GM18517 (cell line): ENCODE results near the gene KMT2E.

ENCODE experiments used
- ATAC-seq: cut with Tn5 transposase; IDR thresholded peaks from one replicate; pipeline ENCODE4 v1.9.1; 2021; ENCODE audit warnings: mild to moderate bottlenecking, moderate library complexity; ENCODE audit not compliant: unreplicated experiment

The KMT2E gene

DNA sequence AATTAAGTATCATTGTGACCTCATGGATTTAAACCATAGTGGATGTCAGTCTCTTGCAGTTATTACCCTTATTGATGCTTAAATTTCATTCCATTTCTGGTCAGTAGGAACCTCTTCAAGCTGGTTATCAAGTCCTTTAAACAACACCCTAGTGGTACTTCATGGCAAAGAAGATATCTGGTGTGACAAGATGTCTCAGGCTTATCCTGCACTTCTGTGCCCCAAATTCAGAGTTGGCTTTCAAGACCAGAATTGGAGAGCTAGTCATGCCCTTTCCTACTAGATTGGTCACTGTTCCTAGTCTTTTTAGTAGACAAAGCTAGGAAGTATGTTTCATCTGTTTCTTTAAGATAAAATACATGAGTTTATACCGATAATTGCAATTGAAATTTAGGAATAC, 54.9 kb downstream of the KMT2E start:
- ATAC-seq = no peak

DNA sequence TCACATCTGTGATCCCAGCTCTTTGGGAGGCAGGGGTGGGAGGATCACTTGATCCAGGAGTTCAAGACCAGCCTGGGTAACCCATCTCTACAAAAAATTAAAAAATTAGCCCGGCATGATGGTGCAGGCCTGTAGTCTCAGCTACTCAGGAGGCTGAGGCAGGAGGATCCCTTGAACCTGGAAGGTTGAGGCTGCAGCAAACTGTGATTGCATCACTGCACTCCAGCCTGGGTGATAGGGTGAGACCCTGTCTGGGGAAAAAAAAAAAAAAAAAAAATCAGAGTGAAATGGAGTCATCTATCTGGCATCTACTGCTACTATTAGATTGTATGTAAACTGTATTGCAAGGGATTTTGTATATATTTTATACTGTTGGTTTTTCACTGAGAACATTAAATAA, 59.1 kb downstream of the KMT2E start:
- no peak for ATAC-seq

DNA sequence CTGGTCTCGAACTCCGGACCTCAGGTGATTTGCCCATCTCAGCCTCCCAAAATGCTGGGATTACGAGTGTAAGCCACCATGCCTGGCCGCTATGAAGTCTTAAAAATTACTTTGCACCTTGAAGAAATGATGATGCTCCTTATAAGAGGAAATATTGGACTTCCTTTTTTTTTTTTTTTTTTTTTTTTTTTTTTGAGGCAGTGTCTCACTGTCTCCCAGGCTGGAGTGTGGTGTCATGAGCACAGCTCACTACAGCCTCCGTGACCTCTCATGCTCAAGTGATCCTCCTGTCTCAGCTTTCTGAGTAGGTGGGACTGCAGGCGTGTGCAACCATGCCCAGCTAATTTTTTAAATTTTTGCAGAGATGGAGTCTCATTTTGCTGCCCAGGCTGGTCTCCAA, 65.3 kb downstream of the KMT2E start:
- no peak for ATAC-seq

DNA sequence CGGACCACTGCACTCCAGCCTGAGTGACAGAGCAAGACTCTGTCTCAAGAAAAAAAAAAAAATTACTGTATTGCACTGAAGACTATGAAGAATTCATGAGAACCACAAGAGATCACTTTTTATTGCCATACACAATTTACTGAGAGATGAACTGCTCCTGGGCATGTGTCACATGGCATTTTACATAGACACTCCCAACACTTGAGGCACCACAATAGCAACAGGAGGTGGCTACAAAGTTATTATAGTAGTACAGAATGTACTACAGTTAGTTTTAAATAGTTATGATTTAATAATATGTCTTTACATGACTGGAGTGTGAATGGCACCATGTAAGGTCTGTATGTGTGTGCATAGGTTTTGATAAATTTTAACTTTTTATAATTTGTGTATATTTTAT, 70.6 kb downstream of the KMT2E start:
- no peak for ATAC-seq

DNA sequence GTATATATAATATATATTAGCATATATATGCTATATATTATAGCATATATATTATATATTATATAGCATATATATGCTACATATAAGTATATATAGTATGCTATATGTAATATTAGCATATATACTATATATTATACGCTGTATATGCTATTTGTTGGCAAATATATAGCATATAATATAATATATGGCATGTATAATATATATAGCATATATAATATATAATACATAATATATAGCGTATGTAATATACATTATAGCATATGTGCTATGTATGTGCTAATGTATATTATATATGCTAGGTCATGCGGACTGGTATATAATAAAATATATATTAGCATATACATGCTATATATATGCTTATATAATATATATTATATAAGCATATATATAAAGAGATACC, 72.8 kb downstream of the KMT2E start:
- no peak for ATAC-seq

DNA sequence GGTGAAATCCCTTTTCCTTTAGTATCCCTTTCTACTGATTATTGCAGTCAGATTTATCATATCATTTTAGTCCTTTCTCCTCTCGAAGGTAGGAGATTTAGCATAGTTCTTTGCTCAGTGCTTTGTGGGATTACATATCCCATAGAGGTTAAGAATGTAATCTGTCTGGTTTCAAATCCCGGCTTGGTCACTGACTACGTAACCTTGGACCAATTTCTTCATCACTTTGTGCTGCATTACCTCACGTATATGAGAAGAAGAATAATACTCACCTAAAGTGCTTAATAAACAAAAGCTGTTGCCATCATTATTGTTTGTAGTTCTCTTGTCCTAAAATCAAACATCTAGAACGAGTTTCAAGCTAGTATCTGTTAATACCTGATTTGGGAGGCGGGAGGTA, 74.0 kb downstream of the KMT2E start:
- ATAC-seq = no peak

DNA sequence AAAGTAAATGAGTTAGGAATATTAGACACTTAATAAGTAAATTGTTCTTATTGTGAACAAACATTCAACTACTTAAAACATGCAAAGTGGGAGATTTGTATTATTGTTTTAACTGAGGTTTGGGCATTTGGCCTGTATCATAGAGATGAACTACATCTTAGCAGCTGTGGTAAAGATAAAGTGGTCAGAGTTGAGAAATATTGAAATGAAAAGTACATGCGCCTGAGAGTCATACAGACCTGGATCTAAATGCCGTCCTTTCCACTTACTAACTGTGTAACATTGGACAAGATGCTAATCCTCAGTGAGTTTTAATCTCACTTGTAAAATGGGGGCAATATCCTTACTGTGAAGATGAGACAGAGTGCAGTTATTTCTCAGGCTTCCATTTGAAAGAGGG, 74.5 kb downstream of the KMT2E start:
- no peak for ATAC-seq

DNA sequence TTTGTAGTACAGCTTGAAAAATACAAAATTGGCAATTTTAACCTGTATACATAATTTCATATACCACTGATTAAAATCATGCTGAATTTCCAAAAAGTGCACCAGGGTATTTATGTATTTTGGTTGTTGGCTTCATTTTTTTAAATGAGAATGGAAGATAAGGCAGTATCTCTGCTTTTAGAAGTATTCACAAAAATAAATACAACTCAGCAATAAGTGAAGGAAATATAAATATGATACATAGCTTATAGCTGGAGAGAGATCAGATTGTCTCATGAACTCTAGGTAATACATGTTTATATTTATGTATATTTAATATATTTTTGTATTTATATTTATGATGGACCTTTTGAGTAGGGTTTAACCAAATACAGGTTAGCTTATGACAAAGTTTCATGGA, 81.0 kb downstream of the KMT2E start:
- no peak for ATAC-seq

DNA sequence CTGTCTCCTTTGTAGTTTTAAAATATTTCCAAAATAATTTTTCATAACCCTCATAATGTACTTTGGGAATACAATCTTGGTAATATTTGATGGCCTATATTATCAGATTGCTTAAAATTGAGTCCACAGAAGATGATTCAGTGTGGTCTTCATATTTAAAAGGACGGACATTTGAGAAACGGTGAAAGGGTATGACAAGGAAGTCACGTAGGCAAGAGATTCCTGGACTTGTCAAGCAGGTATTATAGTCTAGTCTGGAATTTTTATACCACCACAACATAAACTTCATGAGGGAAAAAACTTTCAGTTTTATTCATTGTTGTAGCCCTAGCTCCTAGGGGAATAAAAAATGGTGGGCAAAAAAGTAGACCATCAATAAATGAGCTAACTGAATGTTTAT, 82.3 kb downstream of the KMT2E start:
- ATAC-seq = no peak

DNA sequence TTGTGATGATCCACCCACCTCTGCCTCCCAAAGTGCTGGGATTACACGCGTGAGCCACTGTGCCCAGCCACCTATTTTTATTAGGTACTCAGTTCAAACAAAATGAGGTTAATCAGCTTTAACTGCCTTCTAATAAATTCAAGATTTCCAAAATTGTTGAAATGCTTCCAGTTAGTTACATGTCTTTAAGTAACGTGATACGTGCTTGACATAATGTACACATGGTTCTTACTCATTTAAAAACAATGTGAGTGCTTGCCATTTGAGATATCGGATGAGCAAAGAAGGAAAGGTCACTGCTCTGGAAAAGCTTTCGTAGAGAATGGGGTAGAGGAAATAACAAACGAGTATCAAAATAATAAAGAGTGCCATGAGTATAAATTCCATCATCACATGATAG, 83.6 kb downstream of the KMT2E start:
- ATAC-seq = no peak

DNA sequence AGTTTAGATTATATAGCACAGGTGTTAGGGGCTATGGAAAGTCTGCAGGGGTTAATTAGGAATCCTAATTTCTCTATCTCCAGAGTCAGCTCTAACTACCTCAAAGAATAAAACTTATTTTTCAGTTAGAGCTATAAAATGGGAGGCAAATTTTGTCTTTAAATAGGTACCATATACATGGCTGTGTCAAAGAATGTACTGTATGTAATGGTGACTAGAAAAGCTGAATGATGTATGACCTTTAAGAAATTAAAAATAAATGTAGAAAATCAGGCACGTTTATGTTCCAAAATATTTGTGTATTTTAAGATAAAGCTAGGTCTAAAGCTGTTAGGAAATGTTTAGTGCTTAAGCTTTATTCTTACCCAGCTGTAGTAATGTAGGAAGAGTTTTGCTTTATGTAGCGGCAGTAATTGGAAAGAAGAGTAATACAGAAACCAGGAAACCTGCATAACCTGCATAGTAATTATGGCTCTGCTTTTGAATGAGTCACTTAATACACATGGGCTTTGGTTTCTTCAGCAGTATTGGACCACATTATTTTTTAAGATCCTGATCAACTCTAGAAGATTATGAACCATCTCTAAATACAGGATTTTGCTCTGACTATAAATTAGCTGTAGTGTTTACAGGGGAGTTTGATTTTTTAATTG, 85.0 kb downstream of the KMT2E start:
- ATAC-seq = peak; percentile 60

DNA sequence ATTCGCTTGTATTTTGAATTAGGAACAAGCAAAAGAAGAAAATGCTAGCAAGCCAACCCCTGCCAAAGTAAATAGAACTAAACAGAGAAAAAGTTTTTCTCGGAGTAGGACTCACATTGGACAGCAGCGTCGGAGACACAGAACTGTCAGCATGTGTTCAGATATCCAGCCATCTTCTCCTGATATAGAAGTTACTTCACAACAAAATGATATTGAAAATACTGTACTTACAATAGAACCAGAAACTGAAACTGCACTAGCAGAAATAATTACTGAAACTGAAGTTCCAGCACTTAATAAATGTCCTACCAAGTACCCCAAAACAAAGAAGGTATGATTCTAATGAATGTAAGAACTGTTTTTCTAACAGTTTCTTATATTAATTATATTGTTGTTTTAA, 87.9 kb downstream of the KMT2E start:
- ATAC-seq = peak; percentile 57

DNA sequence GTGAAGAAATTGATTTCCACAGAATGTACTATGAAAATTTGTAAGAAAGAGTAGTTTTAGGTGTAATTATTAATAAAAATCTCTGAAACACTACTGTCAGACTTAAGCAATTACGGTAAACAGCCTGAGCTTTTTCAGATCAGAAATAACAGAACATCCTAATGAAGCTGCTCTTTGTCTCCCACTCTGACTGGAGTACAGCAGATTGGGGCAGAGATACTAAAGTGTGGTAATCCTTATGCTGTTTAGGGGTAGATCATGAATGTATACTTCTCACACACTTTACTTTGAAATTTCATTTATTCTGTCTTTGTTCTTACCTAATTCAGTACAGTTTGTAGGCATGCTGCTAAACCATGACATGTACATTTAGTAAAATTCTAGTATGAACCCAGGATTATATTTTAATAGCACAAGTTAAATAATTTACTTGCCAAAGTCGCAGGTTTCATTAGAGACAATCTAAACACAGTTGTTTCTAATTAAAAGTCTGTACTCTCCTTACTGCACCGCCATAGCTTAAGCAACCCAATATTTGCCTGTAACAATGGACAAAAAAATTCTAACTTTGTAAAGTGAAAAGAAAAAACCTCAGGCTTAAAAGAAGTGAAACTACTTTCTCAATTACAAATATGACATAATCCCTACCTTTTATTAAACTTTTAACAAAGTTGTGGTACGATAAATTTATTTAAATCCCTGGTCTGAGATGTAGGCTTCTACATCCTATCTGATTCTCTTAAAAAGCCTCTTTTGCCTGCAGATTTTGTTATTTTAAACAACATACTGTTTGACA, 88.8 kb downstream of the KMT2E start:
- ATAC-seq = no peak

DNA sequence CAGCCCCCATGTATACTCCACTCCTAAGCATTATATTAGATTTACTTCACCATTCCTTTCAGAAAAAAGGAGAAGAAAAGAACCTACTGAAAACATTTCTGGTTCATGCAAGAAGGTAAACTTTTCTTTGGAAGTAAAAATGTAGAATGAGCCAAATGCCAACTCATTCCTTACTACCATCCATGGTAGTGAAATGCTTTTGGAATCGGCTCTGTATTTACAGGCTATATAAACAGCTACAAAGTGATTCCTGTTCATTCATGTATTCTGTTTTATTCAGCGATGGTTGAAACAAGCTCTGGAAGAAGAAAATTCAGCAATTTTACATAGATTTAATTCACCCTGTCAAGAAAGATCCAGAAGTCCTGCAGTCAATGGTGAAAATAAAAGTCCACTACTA, 91.6 kb downstream of the KMT2E start:
- no peak for ATAC-seq

DNA sequence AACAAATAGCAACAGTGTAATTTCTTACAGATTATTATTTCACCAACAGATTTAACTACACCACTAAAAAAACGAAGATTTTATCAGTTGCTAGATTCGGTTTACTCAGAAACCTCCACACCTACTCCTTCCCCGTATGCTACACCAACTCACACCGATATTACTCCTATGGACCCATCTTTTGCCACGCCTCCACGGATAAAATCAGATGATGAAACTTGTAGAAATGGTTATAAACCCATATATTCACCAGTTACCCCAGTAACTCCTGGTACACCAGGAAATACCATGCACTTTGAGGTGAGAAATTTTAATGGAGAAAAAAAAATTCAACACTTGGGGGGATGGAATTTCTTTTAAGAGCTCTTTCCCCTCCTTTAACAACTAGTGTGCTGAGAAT, 92.5 kb downstream of the KMT2E start:
- no peak for ATAC-seq

DNA sequence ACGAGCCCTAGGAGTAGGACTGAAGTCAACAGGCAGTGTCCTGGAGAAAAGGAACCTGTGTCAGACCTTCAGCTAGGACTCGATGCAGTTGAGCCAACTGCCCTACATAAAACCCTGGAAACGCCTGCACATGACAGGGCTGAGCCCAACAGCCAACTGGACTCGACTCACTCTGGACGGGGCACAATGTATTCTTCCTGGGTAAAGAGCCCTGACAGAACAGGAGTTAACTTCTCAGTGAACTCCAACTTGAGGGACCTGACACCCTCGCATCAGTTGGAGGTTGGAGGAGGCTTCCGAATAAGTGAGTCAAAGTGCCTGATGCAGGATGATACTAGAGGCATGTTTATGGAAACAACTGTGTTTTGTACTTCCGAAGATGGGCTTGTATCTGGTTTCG, 93.5 kb downstream of the KMT2E start:
- no peak for ATAC-seq

DNA sequence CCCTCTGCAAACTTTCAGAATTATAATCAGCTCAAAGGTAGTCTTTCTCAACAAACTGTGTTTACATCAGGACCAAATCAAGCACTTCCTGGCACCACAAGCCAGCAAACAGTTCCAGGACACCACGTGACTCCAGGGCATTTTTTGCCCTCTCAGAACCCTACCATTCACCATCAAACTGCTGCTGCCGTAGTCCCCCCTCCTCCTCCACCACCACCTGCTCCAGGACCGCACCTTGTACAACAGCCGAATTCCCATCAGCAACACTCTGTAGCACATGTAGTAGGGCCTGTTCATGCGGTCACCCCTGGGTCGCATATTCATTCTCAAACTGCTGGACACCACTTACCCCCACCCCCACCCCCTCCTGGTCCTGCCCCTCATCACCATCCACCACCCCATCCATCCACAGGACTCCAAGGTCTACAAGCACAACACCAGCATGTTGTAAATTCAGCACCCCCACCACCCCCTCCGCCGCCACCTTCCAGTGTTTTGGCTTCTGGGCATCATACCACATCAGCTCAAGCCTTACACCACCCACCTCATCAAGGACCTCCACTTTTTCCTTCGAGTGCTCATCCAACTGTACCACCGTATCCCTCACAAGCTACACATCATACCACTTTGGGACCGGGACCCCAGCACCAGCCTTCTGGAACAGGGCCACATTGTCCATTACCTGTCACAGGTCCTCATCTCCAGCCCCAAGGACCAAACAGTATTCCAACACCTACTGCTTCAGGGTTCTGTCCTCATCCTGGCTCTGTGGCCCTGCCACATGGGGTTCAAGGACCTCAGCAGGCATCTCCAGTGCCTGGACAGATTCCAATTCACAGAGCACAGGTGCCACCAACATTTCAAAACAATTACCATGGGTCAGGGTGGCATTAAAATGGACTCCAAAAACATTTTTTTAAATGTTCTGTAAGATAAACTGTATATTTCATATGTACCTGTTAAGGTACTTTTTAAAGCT, 98.7 kb downstream of the KMT2E start:
- no peak for ATAC-seq

DNA sequence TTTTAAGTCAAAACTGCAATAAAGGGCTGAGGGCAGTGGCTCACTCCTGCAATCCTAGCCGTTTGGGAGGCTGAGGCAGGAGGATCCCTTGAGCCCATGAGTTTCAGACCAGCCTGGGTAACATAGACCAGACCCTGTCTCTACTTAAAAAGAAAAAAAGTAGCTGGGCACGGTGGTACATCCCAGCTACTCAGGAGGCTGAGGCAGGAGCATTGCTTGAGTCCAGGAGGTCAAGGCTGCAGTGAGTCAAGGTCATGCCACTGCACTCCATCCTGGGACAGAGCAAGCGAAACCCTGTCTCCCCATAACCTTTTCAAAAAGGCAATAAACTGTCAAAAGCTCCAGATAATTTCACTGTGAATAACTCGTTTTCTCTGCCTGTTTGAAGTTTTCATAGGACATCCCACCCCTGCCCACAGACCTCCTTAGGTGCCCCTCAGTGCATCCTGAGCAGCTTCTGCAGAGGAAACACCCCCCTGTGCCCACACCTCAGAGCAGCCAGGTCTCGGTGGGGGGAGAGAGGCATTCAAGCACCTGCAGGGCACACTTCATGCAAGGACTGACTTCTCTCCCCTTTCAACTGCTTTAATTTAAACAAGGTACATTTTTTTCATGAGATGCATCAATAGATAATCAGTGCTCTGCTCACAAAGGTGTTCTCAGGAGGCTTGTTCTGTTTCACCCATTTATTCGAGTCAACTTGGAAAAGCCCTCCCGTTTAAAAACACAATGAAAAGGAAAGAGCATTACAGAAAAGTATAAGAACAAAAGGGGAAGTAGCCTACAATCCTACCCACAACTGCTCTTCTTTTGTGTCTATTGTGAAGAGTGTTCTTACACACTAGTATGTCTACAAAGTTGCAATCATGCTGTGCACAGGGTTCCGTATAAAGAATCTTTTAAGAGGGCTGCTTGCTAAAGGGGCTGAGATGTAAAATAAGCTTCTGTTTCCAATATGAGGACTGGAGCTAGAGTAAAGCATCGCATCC, 104.9 kb downstream of the KMT2E start:
- no peak for ATAC-seq

DNA sequence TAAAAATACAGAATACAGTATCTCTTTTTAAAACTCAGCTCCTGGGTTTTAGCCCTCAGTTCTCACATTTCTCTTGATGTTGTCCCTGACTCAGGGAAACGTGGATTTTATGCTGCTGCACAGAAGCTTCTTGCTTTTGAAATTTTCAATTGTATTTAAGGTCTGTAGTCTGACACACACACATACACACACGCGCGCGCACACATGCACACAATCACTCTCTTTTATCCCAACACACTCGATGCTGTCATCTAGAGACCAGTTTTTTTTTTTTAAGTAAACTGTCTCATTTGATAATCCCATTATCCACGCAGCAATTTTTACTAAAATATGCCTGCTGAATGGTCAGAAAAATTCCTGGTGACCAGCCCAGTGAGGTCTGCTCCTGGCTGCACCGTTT, 108.6 kb downstream of the KMT2E start:
- ATAC-seq = no peak

DNA sequence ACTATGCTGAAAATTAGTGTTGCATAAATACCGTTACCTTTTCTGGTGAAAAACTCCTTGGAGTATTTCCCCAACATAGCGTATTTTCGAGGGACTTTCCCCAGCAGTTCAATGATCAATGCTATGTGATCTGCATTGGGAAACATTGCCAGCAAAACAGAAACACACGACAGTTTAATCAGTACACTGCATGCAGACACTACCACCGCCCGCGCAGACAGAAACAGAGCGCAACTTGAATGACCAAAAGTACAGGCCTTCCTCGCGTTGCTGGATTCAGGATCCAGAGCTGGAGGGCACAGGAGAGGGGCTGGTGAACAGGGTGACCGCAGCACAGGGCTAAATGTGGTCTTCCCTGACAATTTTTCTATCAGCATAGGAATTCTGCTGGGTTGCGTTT, 111.7 kb downstream of the KMT2E start:
- ATAC-seq = no peak
